ENCODE data around the gene ABCG2. TPM values are rescaled to one million over a fixed set of nuclear protein-coding genes. Genes with fewer than 3 reads are reported as not detected.

The ABCG2 gene
- total RNA-seq, 2 donors from 2014 or later, result 1.0 to 2.9 TPM

DNA sequence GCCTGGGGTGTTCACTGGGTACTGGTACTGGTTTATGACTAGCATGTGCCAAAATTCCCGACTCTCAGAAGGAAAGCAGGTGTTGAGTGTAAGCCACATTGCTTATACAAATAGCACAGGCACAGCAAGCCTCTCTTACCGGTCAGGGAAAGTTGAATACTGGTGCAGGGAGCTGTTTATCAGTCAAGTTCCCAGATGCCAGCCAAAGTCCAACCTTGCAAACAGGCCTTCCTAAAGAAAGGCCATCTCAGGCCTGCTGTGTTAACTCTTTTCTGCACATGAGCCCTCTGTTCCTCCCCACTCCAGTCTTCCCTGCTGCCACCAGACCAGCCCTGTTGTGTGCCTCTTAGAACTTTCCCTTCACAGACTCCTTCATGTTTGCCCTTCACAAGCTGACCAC, 116.8 kb downstream of the ABCG2 start:
- peaks cover 0 to 10% of the 10 kb centered on the region in 2 donors for H3K4me1 ChIP-seq
- no peaks in the 10 kb centered on the region for H3K27me3 ChIP-seq
- H3K9me3 ChIP-seq, result no peaks in the 10 kb centered on the region
- no peak overlapping the region for H3K27ac ChIP-seq
- H3K36me3 ChIP-seq, result peaks cover 90% of the 10 kb centered on the region
- no peak overlapping the region for H3K4me3 ChIP-seq
- no peak for DNase-seq (ENCODE audit: low spot score)
- TF ChIP-seq, protein P1, sequence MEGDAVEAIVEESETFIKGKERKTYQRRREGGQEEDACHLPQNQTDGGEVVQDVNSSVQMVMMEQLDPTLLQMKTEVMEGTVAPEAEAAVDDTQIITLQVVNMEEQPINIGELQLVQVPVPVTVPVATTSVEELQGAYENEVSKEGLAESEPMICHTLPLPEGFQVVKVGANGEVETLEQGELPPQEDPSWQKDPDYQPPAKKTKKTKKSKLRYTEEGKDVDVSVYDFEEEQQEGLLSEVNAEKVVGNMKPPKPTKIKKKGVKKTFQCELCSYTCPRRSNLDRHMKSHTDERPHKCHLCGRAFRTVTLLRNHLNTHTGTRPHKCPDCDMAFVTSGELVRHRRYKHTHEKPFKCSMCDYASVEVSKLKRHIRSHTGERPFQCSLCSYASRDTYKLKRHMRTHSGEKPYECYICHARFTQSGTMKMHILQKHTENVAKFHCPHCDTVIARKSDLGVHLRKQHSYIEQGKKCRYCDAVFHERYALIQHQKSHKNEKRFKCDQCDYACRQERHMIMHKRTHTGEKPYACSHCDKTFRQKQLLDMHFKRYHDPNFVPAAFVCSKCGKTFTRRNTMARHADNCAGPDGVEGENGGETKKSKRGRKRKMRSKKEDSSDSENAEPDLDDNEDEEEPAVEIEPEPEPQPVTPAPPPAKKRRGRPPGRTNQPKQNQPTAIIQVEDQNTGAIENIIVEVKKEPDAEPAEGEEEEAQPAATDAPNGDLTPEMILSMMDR (IDR thresholded peaks at IDR 0.05), result no peak

- DNase-seq (ENCODE audit: low spot score), result no peak
- Histone ChIP-seq H3K4me1 (peaks cover 0 to 10% of the 10 kb centered on the region in 2 donors), H3K27me3 (no peaks in the 10 kb centered on the region), H3K36me3 (peaks cover 88% of the 10 kb centered on the region), H3K27ac (no peak overlapping the region), H3K9me3 (no peaks in the 10 kb centered on the region), H3K4me3 (no peak overlapping the region)
- TF ChIP-seq, protein P1 (IDR thresholded peaks at IDR 0.05), result no peak
Observed at GRCh38 chr4:88040707-88041106, 117.7 kb downstream of the ABCG2 start.

Other genes with a start within 250 kb of the ABCG2 start
- gene SPP1, start 182.9 kb downstream of the ABCG2 start, total RNA-seq, result 10 to 100 TPM; 15.0 to 41.3 TPM
- 10 to 100 TPM; 21.5 to 32.7 TPM for gene PKD2, start 151.0 kb downstream of the ABCG2 start, total RNA-seq
- gene PPM1K, start 125.9 kb upstream of the ABCG2 start, total RNA-seq, result 100 to 1,000 TPM in 1 of 2 donors, 10 to 100 TPM in 1; 45.2 to 168 TPM
- gene HERC6, start 220.2 kb upstream of the ABCG2 start, total RNA-seq, result 10 to 100 TPM in 1 of 2 donors, 1 to 10 TPM in 1; 4.0 to 12.4 TPM

Data from right atrium auricular region (tissue), 2 donors.